ENCODE measurements around the gene KCNE3. TPM values are rescaled to one million over a fixed set of nuclear protein-coding genes. Genes with fewer than 3 reads are reported as not detected.

The KCNE3 gene
- total RNA-seq, 2 experiments from 2014 or later, result not detected

DNA sequence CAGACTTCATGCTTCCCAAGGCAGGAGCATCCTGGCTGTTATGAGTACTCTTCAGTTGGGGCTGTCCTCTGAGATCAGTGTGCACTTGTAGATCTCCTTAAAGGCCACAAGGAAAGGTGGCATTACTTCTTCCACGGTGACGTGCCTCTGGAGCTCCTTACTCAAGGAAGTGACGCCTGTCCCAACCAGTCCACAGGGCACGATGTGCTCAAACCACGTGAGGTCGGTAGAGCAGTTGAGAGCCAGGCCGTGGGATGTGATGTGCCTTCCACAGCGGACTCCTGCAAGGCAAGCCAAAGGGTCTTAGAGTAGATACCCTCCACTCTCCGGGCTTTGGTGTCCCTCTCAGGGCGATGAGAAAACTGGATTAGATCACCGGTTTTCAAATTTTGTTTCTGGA, 24.7 kb upstream of the KCNE3 start:
- TF ChIP-seq, protein P1, sequence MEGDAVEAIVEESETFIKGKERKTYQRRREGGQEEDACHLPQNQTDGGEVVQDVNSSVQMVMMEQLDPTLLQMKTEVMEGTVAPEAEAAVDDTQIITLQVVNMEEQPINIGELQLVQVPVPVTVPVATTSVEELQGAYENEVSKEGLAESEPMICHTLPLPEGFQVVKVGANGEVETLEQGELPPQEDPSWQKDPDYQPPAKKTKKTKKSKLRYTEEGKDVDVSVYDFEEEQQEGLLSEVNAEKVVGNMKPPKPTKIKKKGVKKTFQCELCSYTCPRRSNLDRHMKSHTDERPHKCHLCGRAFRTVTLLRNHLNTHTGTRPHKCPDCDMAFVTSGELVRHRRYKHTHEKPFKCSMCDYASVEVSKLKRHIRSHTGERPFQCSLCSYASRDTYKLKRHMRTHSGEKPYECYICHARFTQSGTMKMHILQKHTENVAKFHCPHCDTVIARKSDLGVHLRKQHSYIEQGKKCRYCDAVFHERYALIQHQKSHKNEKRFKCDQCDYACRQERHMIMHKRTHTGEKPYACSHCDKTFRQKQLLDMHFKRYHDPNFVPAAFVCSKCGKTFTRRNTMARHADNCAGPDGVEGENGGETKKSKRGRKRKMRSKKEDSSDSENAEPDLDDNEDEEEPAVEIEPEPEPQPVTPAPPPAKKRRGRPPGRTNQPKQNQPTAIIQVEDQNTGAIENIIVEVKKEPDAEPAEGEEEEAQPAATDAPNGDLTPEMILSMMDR (IDR thresholded peaks at IDR 0.05), result no peak
- ChIA-PET POLR2A (interaction anchor here (0.8 to 1.3 kb wide), 2 partner anchors 11 to 68 kb away, joined by 3 read pairs; no protein-coding TSS in a partner anchor), CTCF (interaction anchor here (1.3 to 2.7 kb wide), 4 partner anchors 38 to 102 kb away, joined by 4 to 17 read pairs (median 10); no protein-coding TSS in a partner anchor)
- Mint-ChIP-seq H3K4me3 (peak overlapping the region; percentile 82), H3K36me3 (ENCODE audit: low read depth) (no peaks in the 10 kb centered on the region), H3K4me1 (ENCODE audit: low read depth) (peaks cover 16% of the 10 kb centered on the region), H3K9me3 (no peaks in the 10 kb centered on the region), H3K27ac (peak overlapping the region; percentile 89), H3K27me3 (no peaks in the 10 kb centered on the region)
- ATAC-seq (no peak), DNase-seq (no peak)
- intact Hi-C loops (cut with micrococcal nuclease), result no loop called here

DNA sequence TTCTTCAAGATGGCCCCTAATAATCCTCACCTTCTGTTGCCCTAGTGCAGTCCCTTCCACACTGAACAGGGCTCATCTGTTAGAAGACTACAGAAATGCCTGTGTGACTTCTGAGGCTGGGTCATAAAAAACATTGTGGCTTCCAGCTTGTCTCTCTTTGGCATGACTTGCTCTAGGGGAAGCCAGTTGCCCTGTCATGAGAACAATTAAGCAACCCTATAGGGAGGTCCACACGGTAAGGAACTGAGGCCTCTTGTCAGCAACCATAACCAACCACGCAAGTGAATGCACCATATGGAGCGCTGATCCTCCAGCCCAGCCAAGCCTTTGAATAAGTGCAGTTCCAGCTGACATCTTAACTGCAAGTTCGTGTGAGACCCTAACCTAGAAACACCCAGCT, 23.6 kb upstream of the KCNE3 start:
- Mint-ChIP-seq H3K9me3 (no peaks in the 10 kb centered on the region), H3K4me3 (no peak overlapping the region), H3K36me3 (ENCODE audit: low read depth) (no peaks in the 10 kb centered on the region), H3K27ac (peak overlapping the region; percentile 31), H3K27me3 (no peaks in the 10 kb centered on the region), H3K4me1 (ENCODE audit: low read depth) (peaks cover 16% of the 10 kb centered on the region)
- CTCF ChIA-PET, result interaction anchor here (1.3 to 1.5 kb wide), 2 partner anchors 37 to 38 kb away, joined by 4 read pairs; no protein-coding TSS in a partner anchor
- intact Hi-C loops (cut with micrococcal nuclease), result no loop called here
- TF ChIP-seq, protein P1 (IDR thresholded peaks at IDR 0.05), result no peak
- ATAC-seq (no peak), DNase-seq (no peak)
- POLR2A ChIA-PET, result no interaction called here

DNA sequence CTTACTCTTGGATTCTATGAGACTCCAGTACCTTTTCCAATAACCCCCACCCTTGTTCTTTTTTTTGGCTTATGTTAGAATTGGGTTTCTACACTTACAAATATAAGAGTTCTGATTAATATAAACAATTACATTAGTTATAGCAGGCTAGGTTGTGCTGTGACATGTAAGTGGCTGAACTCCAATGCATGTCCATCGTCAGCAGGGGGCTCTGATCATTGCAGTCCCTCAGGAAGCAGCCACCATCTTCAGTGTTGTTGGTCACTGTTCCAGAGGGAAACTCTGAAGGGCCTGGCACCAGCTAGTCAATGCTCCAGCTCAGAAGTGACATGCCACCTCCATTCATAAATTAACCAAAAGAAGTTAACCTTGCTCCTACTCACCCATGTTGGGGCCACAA, 20.5 kb upstream of the KCNE3 start:
- intact Hi-C loops (cut with micrococcal nuclease), result no loop called here
- ATAC-seq (no peak), DNase-seq (peak; percentile 13)
- TF ChIP-seq, protein P1 (IDR thresholded peaks at IDR 0.05), result no peak
- Mint-ChIP-seq H3K27me3 (no peaks in the 10 kb centered on the region), H3K9me3 (no peaks in the 10 kb centered on the region), H3K4me1 (ENCODE audit: low read depth) (peaks cover 10% of the 10 kb centered on the region), H3K27ac (no peak overlapping the region), H3K4me3 (no peak overlapping the region), H3K36me3 (ENCODE audit: low read depth) (no peaks in the 10 kb centered on the region)
- ChIA-PET CTCF (interaction anchor here (0.6 to 1.3 kb wide), 6 partner anchors 12 to 97 kb away, joined by 3 to 6 read pairs (median 3); no protein-coding TSS in a partner anchor), POLR2A (interaction anchor here (0.5 to 1.0 kb wide), 2 partner anchors 9 to 13 kb away, joined by 3 read pairs; no protein-coding TSS in a partner anchor)

DNA sequence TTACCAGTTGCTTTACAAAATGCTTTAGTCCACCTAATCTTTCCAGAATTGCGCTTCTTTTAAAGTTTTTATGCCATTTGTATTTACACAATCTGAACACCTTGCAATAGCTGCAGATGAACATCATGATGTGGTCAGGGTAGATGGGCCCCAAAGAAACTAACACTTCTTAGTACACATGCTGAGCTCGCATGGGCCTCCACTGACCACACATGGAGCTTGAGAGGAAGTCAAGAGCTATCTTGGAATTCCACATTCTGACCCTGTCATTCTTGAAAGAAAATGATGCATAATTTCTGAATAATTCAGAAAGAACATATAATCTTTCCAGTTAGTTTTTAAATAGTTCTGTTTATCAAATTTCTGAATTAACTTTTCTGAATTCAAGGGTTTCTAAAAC, 18.5 kb upstream of the KCNE3 start:
- ChIA-PET POLR2A (no interaction called here), CTCF (interaction anchor here (0.7 to 1.3 kb wide), 2 partner anchors 8 to 36 kb away, joined by 3 to 5 read pairs; no protein-coding TSS in a partner anchor)
- Mint-ChIP-seq H3K4me1 (ENCODE audit: low read depth) (peaks cover 2% of the 10 kb centered on the region), H3K9me3 (no peaks in the 10 kb centered on the region), H3K27ac (no peak overlapping the region), H3K27me3 (no peaks in the 10 kb centered on the region), H3K4me3 (no peak overlapping the region), H3K36me3 (ENCODE audit: low read depth) (no peaks in the 10 kb centered on the region)
- intact Hi-C loops (cut with micrococcal nuclease), result no loop called here
- ATAC-seq, result no peak
- no peak for DNase-seq
- TF ChIP-seq, protein P1 (IDR thresholded peaks at IDR 0.05), result no peak

DNA sequence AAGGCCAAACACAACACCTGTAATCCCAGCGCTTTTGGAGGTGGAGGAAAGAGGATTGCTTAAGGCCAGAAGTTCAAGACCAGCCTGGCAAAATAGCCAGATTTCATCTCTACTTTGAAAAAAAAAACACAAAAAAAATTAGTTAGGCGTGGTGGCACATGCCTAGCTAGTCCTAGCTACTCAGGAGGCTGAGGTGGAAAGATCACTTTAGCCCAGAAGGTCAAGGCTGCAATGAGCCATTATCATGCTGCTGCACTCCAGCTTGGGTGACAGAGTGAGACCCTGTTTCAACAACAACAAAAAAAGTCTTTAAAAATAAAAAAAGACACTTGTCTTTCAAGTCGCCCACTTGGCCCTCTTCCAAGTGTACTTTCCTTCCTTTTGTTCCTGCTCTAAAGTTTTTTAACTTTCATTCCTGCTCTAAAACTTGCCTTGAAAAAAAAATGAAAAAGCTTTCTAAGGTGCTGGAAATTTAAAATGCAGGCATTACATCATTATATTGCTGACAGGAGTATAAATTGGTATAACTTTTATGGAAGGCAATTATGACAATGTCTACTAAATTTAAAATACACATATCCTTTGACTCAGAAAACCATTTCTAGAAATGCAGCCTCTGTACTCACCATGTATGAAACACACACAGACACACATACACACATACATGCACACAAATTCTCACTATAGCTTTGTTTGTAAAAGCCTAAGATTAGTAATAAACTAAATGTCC, 13.5 kb upstream of the KCNE3 start:
- H3K27me3 Mint-ChIP-seq, result peaks cover 2% of the 10 kb centered on the region
- H3K27ac Mint-ChIP-seq, result no peak overlapping the region
- H3K4me1 Mint-ChIP-seq (ENCODE audit: low read depth), result peaks cover 2% of the 10 kb centered on the region
- POLR2A ChIA-PET, result interaction anchor here (1.1 kb wide), 1 partner anchor 12 kb away, joined by 3 read pairs; no protein-coding TSS in a partner anchor
- H3K4me3 Mint-ChIP-seq, result no peak overlapping the region
- CTCF ChIA-PET, result interaction anchor here (1.3 to 1.8 kb wide), 3 partner anchors 13 to 31 kb away, joined by 3 to 5 read pairs (median 5); partner anchors contain the start of gene LIPT2
- ATAC-seq, result no peak
- TF ChIP-seq, protein P1 (IDR thresholded peaks at IDR 0.05), result no peak
- H3K9me3 Mint-ChIP-seq, result no peaks in the 10 kb centered on the region
- no peak for DNase-seq
- H3K36me3 Mint-ChIP-seq (ENCODE audit: low read depth), result no peaks in the 10 kb centered on the region
- intact Hi-C loops (cut with micrococcal nuclease), result no loop called here
